ENCODE data around the gene C6orf89.
"Not testable (repeated sequence)": the region's sequence is repeated elsewhere in the genome, so short reads cannot be mapped to it uniquely, and the experiment has no call there.

Gene C6orf89

GRCh38 chr6:36924131-36924530 is 38.4 kb downstream of the C6orf89 start:
- DNase-seq (ENCODE audit: low read depth in 2 of 2): no peak

DNA sequence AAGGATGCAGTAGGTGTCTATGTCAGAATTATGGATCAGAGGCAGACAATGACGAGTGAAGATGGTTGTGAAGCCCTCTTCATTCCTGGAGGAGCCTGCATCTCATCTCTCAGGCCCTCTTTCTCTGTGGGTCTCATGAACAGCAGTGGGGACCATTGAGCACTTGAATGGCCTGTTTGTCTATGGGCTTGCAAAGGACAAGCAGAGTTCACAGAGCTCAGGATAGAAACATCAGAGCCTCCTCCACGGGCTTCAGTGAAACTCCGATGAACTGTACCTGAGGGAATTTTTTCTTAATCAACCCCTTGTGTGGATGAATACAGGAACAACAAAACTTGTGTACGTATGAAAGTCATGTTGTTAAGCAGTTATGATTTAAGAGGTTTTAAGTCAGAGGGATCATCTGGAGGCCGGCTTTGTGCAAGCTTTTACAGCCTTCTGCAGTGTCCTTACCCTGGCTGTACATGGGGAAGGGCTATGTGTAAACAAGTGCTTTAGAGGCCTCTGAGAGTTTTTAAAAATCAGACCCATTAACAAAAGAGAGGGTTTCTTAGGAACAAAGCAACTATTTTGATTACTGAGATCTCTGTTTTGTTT is 39.1 kb downstream of the C6orf89 start:
- DNase-seq (ENCODE audit: low read depth in 2 of 2): no peak

DNA sequence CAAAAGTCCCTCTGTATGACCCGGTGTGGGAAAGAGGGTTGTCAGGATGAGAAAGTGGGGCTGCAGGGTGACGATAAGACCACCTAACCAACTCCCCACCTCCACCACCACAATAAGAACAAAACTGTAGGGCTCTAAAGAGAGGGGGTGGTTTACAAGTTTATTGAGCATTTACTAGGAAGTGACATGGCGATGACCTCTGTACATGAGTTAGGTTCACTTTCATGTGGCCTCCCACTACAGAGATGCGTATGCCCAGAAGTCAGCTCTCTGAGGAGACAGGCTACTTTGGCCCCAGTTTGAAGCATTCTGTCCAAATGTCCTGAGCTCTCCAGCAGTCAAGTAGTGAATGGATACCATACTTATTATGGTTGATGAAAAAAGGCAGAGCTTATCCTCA is 40.1 kb downstream of the C6orf89 start:
- DNase-seq (ENCODE audit: low read depth in 2 of 2): no peak

GRCh38 chr6:36926708-36927513 is 41.2 kb downstream of the C6orf89 start:
- no peak for DNase-seq (ENCODE audit: low read depth in 2 of 2)

DNA sequence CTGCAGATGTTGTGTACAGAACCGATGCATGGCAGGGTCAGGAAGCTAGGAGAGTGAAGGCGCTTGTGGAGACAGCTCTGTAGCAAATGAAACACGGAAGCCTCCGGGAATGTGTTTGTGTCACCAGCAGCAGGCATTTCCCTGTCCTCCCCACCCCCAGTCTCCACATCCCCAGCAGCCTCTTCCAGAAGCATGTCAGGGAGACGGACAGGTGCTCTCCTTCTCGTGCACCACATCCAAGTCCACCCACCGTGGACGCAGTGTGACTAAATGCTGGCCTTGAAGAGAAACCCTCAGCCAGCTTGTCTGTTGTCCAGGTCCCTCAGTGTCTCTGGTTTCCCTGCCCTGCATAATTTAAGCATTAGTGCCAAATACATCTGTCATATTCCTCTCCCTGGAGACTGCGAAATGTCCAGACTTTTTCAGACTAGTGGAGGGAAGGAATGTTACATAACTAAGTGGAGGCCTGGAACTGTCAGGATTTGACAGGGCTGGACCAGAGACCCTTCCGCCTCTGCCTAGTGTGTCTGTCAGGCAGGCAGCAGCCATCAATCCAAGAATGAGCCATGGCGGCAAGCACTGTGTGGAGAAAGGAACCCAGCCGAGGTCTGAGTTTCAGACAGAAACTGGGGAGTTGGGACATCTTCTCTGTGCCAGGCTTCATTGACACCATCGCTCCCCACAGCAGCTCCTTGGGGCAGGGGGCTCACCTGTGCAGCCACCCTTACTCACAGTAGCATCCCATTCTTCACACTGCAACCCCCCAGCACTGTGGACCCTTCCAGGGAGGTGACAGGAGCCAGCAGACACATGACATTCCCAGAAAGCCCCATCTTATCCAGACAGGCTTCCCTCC is 42.2 kb downstream of the C6orf89 start:
- DNase-seq (ENCODE audit: low read depth in 2 of 2): no peak

DNA sequence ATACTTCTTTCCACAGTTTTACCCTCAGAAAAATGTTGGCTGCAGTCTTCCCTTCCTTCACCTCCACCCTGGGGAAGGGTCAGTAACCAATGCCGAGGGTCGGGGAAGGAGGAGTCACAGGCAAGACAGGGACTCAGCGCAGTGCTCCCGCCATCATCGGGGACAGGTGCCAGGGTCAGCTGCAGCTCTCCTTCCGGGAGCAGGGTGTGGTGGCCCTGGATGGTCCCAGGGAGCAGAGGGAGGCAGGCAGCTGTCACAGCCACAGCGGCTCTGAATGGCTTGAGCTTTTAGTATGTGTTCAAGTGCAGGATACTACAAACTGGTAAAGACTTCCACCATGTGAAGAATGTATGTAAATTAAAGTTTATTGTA is 42.8 kb downstream of the C6orf89 start:
- DNase-seq (ENCODE audit: low read depth in 2 of 2): no peak

DNA sequence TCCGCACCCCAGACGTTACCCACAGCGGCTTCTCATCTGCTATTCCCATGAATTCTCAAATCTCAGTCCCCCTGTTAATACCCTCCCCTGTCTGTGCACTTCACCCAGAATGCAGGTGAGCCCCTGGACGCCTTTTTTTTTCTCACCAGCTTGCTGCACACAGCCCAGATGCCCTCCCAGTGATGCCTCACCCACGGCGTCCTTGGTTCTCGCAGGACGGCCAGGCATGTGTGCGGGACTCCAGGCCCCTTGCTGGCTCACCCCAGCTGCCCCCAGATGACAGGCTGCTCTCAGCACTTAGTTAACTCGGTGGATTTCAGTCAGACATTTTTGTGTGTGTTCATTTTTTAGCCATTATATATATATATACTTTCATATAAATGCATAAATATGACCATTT is 43.4 kb downstream of the C6orf89 start:
- DNase-seq (ENCODE audit: low read depth in 2 of 2): no peak

DNA sequence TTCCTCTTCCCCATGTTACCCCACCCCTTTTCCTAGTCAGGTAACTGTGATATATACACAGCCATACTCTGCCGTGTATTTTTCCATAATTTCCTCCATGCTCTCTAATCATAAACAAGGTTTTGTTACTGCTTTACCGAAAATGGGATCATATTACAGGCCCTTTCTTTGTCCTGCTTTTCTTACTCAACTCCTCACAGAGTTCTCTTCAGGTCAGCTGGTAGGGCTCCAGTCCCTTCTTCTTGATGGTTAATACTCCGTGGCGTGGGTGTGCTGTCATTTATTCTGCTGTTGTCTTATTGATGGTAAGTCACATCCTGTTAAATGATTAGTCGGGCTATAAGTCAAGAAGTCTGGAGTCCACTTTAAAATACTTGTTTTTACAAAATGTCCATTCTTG is 43.9 kb downstream of the C6orf89 start:
- no peak for DNase-seq (ENCODE audit: low read depth in 2 of 2)

GRCh38 chr6:36930483-36930882 is 44.7 kb downstream of the C6orf89 start:
- DNase-seq (ENCODE audit: low read depth in 2 of 2): no peak

GRCh38 chr6:36933102-36933501 is 47.4 kb downstream of the C6orf89 start:
- no peak for DNase-seq (ENCODE audit: low read depth in 2 of 2)

DNA sequence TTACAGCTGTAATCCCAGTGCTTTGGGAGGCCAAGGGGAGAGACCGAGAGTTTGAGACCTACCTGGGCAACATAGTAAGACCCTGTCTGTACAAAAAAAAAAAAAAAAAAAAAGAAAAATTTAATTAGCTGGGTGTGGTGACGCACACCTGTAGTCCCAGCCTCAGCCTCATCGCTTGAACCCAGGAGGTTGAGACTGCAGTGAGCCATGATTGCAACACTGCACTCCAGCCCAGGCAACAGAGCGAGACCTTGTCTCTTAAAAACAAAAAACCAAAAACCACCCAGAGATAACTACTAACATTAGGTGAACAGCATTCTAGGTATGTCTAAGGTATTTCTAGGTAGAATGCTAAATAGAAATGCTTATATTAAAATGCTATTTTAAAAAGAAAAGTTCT is 47.8 kb downstream of the C6orf89 start:
- no peak for DNase-seq (ENCODE audit: low read depth in 2 of 2)

DNA sequence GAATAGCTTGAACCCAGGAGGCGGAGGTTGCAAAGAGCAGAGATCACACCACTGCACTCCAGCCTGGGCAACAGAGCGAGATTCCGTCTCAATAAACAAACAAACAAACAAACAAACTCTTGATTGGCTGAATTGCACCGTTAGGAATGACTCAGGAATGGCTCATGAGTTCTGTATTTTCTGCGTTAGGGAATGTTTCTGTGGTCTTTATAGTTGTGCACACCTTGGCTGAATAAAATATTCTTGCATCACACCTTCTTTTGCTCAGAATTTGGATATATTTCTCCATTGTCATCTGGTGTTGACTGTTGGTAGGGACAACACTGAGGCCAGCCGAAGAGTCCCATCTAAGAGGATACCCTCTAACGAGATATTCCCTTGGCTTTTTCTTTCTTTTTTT is 49.1 kb downstream of the C6orf89 start:
- DNase-seq (ENCODE audit: low read depth in 2 of 2): no peak

DNA sequence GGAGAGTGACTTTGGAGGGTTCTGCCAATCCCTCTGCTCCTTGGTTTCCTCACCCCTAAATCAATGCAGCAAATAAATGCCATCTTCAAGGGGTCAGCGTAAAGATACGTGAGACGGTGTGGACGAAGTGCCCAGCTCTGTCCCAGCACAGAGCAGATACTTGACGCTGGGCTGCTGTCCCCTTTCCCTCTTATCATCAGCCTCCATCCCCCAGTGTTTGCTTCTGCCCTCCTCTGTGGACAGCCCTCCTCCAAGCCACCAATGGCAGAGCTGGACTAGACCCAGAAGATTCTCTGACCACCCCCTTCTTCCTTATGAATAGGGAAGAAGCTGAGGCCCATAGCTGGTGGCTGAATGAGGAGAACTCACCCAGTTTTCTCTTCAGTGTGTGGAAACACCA is 51.1 kb downstream of the C6orf89 start:
- DNase-seq (ENCODE audit: low read depth in 2 of 2): no peak

DNA sequence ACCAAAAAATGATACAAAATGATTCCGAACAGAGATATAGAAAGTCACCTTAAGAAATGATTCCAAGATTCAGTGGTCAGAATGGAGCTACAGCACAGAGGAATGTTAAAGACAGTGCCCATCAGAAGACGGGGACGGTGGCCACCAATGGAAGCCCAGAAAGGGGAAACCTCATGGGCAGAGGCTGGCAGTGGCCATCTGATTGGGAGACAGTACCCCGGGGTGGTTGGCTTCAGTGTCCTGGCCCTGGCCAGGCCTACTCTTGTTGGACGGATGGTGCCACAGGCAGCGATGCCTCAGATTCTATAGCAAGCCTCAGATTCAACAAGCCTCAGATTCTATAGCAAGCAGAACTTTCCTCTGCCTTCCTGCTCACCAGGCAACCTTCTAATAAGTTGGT is 52.1 kb downstream of the C6orf89 start:
- DNase-seq (ENCODE audit: low read depth in 2 of 2): no peak

- DNase-seq (ENCODE audit: low read depth in 2 of 2): no peak
Measured at GRCh38 chr6:36938536-36938935, 52.8 kb downstream of the C6orf89 start.

- not testable (repeated sequence) for DNase-seq (ENCODE audit: low read depth in 2 of 2)
Measured at GRCh38 chr6:36939005-36939404, 53.3 kb downstream of the C6orf89 start.

DNA sequence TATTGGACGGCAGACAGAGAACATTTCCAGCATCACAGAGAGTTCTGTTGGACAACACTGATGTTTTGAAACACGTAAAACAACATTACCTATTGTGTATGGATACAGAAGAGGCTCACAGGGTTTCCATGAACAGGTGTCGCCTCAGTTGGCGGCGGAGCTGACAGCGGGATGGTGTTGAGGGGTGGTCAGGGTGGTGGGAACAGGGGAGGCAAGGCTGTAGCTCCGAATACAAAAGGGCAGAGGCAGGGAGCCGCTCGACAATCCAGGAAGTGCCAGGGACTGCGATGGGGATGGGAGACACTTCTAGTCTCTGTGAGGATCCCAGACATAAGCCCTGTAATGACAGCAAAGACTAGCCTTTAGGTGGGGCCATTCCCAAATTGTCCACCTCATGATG is 54.3 kb downstream of the C6orf89 start:
- no peak for DNase-seq (ENCODE audit: low read depth in 2 of 2)

DNA sequence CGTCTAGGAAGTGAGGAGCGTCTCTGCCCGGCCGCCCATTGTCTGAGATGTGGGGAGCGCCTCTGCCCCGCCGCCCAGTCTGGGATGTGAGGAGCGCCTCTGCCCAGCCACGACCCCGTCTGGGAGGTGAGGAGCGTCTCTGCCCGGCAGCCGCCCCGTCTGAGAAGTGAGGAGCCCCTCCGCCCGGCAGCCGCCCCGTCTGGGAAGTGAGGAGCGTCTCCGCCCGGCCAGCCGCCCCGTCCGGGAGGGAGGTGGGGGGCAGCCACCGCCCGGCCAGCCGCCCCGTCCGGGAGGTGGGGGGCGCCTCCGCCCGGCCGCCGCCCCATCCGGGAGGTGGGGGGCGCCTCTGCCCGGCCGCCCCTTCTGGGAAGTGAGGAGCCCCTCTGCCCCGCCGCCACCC is 55.8 kb downstream of the C6orf89 start:
- not testable (repeated sequence) for DNase-seq (ENCODE audit: low read depth in 2 of 2)

DNA sequence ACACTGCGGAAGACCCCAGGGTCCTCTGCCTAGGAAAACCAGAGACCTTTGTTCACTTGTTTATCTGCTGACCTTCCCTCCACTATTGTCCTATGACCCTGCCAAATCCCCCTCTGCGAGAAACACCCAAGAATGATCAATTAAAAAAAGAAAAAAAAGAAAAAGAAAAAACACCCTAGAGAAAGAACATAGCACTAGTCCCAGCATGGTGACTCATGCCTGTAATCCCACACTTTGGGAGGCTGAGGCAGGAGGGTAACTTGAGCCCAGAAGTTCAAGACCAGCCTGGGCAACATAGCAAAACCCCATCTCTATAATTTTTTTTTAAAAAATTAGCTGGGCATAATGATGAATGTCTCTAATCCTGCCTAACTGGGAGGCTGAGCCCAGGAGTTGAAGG is 56.6 kb downstream of the C6orf89 start:
- DNase-seq (ENCODE audit: low read depth in 2 of 2): not testable (repeated sequence)

GRCh38 chr6:36944650-36945049 is 58.9 kb downstream of the C6orf89 start:
- DNase-seq (ENCODE audit: low read depth in 2 of 2): no peak

DNA sequence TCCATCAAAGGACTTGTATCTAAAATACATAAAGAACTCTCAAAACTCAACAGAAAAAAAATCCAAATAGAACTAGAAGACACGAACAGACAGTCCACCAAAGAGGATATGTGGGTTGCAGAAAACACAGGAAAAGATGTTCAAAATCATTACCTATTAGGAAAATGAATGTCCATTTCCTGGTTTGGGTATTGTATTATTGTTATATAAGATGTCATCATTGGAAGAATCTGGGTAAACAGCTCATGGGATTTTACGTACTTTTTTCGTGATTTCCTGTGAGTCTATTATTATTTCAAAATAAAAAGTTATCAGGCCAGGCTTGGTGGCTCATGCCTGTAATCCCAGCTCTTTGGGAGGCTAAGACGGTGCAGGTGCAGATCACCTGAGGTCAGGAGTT is 59.5 kb downstream of the C6orf89 start:
- DNase-seq (ENCODE audit: low read depth in 2 of 2): no peak

- no peak for DNase-seq (ENCODE audit: low read depth in 2 of 2)
Measured at GRCh38 chr6:36946526-36946925, 60.8 kb downstream of the C6orf89 start.

All from activated CD4-positive, alpha-beta T cell treated with anti-CD3 and anti-CD28 coated beads for 24 hours (primary cell).